HG03066 (cell line): ENCODE measurements around the gene TNFRSF14.
A peak's percentile ranks its signal among the peaks of the same experiment; 100 is the strongest.
"Not testable (repeated sequence)": the region's sequence is repeated elsewhere in the genome, so short reads cannot be mapped to it uniquely, and the experiment has no call there.

Source experiments
- ATAC-seq: cut with Tn5 transposase; IDR thresholded peaks from one replicate; pipeline ENCODE4 v1.9.1; 2021; ENCODE audit warnings: low read depth; ENCODE audit not compliant: unreplicated experiment

Gene TNFRSF14

DNA sequence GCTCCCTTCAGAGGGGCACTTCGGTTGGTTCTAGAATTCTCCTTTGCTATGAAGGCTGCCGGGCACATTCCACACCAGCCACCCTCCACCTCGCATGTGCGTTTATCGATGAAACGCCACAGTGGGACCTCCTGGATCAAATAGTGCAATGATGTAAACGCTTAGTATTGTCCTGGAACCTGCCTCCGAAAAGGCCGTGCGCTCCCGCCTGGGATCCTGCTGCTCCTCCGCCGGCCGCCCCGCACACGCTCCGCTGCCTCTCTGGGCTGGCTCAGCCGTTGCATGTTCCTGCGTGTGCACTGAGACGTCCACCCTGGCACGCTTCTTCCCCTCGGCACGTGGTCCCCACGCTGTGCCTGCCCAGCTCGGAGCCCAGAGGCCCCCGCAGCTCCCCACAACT lies 4.0 kb upstream of the TNFRSF14 start:
- no peak for ATAC-seq

DNA sequence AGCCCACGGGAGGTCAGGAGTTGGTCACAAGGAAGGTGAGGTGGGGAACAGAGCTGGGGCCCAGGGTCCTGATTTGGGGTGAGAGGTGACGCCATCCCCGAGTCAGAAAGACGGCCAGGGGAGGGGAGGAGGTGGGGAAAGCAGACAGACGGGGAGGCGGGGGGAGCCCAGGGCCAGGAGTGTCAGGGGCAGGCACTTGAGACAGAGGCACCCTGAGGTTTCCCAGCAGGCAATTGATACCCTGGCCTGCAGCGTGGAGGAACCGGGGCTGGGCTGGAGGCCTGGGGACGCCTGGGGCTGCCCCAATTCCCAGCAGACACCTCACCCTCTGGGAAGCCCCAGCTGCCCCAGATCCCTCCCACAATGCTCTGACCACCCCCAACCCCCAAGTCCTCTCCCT lies 3.1 kb upstream of the TNFRSF14 start:
- not testable (repeated sequence) for ATAC-seq

DNA sequence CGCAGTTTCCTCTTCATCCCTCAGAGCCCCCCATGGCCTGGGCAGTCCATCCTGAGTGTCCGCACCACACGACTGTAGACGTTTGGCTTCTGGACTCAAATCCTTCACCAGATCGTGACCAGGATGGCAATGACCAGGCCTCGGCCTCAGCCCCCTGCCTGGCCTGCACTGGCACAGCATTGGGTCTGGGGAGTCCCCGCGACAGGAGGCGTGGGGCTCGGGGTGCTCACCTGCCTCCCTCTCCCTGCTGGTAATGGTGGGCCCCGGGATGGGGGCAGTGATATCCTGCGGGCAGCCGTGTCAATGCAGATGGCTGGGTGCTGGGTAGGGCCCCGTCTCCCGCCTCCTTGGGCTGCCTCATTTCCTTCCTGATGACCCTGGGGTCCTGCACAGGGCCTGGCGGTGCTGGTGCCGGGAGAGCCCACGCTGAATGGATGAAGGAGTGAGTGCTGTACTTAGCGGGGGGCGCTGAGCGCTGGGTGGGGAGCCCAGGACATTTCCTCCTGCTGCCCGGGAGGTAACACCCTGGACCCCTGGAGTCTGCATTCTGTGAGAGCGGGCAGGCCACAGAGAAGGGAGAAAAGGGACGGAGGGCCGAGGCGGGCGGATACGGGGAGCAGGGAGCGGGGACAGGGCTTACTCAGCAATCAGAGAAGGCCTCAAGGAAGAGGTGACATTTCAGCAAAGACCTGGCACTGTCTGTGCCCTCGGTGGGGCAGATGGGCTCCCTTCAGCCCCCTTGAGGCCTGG lies 2.1 kb upstream of the TNFRSF14 start:
- ATAC-seq = no peak

DNA sequence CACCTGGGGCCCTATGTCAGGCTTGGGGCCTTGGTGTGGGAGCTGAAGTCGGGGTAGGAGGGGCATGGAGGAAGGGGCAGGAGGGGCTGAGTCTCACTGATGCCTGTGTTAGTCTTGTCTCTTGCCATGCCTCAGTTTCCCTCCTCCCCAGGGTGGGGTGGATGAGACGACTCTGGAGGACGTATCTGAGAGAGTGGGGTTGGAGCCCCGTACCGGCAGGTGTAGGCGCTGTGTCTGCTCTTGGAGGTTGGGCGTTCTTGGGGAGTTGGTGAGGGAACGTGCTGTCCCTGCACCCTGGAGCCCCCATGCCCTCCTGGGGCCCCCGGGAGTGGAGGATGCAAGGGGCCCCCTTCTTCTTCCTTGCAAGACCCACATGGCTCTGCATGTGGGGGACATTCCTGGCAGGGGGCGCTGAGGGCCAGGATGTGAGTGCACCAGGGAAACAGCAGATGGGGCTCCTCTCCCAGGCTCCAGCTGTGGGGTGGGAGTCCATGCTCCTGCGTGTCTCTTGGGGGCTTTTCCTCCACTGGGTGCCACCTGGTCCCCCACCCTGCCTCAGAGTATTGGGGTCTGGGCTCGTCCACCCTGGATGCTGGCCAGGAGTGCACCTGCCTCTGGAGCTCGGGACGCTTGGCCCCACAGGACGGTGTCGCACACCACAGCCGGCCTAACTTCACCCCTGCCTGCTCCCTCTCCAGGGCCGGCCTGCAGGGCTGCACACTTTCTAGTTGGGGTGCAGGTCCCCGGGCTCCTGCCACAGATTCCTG lies 1.4 kb upstream of the TNFRSF14 start:
- no peak for ATAC-seq

DNA sequence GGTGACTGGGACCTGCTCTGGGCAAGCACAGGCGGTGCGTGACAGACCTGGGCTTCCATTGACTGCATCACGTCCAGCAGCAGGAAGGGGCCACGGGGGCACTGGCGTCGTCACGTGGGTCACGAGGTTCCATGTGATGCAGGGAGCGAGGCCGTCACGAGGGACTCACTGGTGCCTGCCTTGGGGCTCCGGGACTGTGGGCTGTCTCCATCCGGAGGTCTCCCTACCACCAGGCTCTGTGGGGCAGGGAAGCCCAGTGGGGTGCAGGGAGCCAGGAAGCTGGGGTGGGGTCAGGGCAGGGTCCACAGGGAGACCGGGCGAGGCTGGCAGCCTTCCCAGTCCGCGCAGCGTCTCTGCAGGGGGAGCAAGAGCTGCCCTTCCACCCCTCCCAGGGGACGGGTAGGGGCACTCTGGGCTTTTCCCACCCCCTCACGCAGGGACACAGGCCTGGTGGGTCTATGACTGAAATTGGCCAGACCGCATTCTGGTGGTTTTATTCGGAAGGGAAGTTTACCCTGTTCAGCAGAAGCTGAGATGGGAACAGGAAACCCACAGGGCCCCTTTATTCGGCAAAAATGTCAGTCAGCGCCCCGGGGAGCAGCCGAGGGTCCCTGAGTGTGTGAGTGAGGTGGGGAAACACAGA lies 416 bp upstream of the TNFRSF14 start:
- peak; percentile 32 for ATAC-seq

DNA sequence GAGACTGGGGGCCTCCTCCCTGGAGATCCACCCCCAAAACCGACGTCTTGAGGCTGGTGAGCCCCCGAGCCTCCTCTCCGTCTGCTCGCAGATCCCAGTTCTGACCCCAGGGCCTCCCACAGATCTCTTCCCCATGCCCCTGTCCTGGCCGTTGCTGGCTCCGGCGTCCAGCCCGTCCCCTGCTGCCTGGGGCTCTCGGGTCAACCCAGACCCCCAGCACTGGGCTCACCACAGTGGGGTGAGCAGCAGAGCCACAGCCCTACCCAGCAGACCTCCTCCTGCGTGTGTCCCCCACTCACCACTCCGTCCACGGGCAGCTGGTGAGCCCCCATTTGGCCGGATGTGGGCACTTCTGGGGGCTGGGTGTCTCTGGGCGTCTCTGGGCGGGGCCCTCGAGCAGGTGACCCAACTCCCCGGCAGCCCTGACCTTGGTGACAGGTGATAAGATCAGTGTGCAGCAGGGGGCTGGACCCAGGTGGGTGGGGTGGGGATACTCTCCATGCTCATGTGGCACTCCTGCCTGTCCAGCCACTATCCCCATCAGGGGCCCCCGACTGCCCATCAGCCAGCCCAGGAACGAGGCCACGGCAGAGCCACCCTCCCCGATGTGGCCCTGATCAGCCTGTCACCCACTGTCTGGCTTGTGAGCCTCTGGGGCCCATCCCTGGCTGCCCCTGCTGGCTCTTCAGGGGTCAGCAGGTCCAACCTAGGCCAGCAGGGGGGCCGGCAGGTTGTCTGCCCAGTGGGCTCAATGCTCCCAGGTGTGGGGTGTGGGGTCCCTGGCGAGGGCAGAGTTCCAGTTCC lies 709 bp downstream of the TNFRSF14 start:
- ATAC-seq = peak; percentile 30

DNA sequence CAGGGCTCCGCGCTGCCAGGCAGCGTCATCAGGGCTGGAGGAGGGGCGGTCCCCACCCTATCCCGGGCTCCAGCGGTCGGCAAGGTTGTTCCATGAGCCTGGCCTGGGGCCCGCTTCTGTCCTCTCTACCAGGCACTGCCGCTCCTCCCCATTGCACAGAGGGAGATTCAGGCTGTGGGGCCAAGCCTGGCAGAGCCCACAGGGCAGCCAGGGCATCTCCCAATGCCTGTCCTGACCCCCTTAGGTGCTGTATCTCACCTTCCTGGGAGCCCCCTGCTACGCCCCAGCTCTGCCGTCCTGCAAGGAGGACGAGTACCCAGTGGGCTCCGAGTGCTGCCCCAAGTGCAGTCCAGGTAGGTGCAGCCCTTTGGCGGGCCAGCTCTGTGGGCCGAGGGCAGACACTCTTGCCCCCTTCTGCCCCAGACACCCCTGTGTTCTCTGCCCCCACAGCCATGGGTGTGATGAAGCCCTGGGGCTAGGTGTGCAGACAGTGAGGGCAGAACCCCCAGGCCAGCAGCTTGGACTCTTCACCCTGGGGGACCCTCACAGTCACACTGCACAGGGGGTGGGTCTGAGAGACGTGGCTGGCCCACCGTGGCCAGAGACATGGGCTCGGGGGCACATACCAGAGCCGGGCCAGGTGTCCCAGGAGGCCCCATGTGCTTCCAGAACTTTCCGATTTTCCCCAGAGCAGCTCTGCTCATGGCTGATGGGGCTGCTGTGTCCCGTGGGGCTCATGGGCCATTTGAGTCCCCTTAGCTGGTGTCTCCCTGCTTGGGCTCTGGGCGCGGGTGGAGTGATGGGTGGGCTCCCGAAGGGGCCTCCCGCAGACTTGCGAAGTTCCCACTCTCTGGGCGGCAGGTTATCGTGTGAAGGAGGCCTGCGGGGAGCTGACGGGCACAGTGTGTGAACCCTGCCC lies 1.6 kb downstream of the TNFRSF14 start:
- no peak for ATAC-seq

DNA sequence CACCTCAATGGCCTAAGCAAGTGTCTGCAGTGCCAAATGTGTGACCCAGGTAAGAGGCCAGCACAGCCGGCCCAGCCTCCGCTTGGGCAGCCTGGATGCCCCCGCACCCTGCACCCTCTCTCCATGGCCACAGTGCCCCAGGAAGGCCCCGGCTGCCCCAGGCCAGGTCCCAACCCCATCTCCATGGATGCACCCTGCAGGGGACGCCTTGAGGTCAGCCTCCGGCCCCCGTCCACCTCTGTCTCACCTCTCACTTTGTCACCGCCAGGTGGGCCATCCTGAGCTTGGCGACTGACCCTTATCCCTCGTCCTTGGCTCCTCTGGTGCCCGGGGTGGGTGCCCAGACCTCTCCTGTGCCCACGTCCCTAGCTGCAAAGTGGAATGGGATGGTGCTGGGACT lies 2.2 kb downstream of the TNFRSF14 start:
- ATAC-seq = no peak

DNA sequence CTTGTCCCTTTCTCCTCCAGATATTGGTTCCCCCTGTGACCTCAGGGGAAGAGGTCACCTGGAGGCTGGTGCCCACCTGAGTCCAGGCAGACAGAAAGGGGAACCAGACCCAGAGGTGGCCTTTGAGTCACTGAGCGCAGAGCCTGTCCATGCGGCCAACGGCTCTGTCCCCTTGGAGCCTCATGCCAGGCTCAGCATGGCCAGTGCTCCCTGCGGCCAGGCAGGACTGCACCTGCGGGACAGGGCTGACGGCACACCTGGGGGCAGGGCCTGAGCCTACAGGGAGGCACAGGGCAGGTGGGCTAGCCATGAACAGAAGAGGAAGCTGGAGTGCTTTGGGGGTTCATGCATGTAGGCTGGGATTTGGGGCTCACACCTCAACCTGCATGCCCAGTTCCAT lies 2.7 kb downstream of the TNFRSF14 start:
- no peak for ATAC-seq

DNA sequence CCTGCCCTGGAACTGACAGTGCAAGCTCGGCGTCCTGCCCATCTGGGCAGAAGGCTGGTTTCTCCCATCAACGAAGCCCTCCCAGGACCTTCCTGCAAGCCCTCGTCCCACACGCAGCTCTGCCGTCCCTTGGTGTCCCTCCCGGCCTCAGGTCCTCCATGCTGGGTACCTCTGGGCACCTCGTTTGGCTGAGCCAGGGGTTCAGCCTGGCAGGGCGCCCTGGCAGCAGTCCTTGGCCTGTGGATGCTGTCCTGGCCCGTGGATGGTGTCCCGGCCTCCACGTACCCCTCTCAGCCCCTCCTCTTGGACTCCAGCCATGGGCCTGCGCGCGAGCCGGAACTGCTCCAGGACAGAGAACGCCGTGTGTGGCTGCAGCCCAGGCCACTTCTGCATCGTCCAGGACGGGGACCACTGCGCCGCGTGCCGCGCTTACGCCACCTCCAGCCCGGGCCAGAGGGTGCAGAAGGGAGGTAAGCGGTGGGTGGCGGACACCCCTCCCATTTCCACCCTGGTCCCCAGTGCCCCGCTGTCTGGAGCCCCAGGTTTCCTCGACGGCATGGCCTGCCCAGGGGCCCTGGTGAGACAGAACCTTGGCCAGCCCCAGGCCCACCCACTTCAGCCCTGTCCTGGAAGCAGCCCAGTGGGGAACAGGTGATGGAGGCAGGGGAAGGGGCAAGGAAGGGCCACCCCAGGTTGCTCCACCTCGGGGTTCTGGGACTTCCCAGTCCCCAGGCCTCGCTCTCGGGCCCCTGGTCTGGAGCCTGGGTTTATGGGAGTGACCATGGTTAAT lies 3.5 kb downstream of the TNFRSF14 start:
- no peak for ATAC-seq

DNA sequence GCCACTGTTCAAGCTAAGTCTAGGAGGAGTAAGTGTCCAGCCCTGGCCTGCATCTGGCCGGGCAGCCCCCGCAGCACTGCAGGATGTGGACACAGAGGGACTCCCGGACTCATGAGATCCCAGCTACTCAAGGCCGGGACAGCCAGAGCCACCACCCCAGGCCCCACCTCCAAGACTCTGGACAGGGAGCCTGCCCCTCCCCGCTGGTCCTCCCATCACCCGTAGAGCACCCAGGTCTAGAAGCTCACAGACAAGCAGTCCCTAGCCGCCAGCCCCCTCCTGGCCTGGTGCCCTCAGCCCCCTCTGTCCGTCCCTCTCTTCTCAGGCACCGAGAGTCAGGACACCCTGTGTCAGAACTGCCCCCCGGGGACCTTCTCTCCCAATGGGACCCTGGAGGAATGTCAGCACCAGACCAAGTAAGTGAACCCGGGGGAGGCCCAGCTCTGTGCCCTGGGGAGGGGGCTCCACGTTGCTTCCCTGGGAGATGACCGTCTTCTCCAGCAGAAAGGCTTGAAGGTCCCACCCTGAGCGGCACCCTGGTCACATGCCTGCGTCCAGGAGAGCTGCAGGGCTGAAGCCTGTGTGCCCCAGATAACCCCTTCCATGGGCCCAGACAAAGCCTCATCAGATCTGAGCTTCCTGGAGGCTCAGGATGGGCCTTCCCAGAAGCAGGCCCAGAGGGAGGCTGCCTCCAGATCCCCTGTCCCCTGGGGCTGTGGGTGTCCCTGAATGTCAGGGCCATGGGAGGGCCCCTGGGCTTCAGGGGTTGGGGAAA lies 4.3 kb downstream of the TNFRSF14 start:
- no peak for ATAC-seq

DNA sequence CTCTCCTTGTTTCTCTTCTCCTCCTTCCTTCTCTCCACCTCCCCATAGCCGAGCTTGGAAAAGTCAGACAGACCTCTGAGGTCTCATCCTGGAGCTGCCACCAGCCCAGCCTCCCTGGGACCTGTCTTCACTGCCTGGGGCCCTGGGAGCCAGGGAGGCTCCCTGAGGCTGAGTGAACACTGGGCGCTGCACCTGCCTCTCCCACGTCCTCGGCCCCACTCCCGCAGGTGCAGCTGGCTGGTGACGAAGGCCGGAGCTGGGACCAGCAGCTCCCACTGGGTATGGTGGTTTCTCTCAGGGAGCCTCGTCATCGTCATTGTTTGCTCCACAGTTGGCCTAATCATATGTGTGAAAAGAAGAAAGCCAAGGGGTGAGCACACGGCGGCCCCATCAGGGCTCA lies 5.3 kb downstream of the TNFRSF14 start:
- ATAC-seq = no peak

DNA sequence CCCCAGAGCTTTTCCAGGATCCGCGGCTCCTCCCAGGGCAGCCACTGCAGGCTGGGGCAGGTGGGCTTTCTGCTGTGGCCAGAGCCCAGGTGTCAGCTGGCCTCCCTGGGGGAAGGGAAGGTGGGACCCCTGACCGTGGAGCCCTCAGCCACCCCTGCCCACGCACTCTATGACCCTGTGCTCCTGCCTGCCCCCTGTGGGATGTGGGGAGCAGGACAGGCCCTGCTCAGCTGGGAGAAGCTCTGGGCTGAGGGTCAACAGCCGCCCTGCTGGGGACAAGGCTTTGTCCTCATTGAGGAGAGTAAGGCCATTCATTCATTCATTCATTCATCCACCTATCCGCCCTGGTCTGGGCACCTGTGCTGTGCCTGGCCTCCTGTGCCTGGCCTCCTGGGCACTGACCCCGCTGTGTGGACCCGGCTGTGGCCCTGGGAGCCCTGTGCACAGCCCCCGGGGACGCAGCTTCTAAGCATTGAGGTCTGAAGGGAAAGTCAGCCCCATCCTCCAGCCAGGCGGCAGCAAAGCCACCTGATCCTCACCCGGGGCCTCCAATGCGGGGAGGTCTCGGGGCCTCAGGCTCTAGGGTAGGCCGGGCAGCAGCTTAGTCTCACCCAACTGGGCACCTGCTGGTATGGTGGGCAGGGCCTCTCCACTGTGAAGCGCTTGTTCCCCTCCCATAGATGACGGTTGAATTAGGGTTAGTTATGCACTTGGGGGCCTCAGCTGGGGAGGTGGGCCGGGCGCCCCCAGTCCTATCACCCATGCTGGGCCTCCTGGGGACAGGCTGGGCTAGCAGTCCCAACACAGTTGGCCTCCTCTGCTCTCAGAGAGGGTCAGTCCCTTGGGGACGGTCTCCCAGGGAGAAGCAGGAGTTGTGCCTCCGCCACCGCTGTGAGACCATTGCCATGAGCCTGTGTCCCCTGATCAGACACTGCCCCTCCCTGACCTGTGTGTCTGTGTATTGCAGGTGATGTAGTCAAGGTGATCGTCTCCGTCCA lies 6.0 kb downstream of the TNFRSF14 start:
- no peak for ATAC-seq

DNA sequence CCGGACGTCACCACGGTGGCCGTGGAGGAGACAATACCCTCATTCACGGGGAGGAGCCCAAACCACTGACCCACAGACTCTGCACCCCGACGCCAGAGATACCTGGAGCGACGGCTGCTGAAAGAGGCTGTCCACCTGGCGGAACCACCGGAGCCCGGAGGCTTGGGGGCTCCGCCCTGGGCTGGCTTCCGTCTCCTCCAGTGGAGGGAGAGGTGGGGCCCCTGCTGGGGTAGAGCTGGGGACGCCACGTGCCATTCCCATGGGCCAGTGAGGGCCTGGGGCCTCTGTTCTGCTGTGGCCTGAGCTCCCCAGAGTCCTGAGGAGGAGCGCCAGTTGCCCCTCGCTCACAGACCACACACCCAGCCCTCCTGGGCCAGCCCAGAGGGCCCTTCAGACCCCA lies 7.0 kb downstream of the TNFRSF14 start:
- ATAC-seq = no peak

DNA sequence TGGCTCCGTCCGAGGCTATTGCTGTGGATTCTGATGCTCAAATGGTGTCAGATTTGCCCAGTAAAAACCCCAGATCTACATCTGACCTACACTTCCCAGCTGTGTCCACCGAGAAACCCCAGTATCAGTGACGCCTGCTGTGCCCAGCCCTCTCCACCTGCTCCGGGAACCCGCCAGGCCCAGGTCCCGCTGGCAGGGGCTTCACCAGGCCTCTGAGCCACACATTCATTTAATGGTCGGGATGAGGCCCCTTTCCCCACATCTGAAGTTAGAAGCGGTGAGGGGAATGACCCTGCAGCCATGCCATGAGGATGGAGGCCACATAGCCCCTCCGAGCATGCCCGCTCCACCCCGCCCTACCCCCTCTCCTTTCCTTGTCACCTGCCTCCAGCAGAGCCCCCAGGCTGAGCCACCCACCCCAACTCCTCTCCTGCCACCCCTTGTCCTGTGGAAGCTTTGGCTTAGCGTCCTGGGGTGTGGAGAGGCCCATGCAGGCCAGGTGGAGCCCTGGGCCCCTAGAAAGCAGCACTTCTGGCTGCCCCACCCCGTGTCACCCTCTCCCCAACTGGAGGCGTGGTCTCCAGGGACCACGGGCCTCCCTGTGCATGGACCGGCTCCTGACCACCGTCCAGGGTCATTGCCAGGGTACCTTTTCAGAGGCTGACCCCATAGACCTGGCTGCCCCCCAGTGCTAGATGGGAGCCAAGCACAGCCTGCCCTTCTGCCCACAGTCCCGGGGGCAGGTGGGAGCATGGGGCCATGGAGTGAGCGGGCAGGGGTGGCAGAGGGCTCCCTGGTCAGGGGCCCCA lies 8.0 kb downstream of the TNFRSF14 start:
- ATAC-seq = no peak

DNA sequence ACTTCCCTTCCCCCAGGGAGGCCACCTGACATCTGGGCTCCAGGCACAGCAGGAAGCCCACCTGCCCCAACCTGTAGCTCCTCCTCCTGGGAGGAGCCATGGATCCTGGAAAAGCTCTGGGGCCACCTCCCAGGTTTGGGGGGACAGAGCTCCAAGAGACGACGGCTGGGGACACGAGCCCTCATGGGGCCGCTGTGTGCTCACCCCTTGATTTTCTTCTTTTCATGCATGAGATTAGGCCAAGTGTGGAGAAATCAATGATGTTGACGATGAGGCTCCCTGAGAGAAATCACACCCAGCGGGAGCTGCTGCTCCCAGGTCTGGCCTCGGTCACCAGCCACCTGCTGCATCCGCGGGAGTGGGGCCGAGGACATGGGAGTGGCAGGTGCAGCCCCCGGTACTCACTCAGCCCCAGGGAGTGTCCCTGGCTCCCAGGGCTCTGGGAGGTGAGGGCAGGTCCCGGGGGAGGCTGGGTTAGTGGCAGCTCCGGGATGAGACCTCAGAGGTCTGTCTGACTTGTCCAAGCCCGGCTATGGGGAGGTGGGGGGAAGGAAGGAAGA lies 8.7 kb downstream of the TNFRSF14 start:
- no peak for ATAC-seq
